ENCODE results near the gene ADGRL1.

The ADGRL1 gene

GRCh38 chr19:14152713-14153112 is 53.3 kb downstream of the ADGRL1 start:
- TF ChIP-seq CTCF (IDR thresholded peaks at IDR 0.05; ENCODE audit: low read depth, low read length): no peak
- H3K4me3 ChIP-seq (replicated peaks in 1 of 2; ENCODE audit: low read depth in 2 of 2, low read length in 2 of 2): no peak overlapping the region
- no peak for DNase-seq (ENCODE audit: low read depth in 2 of 2)

GRCh38 chr19:14150770-14151661 is 55.0 kb downstream of the ADGRL1 start:
- H3K4me3 ChIP-seq (replicated peaks in 1 of 2; ENCODE audit: low read depth in 2 of 2, low read length in 2 of 2): no peak overlapping the region
- no peak for DNase-seq (ENCODE audit: low read depth in 2 of 2)
- TF ChIP-seq CTCF (IDR thresholded peaks at IDR 0.05; ENCODE audit: low read depth, low read length): no peak

- no peak for TF ChIP-seq CTCF (IDR thresholded peaks at IDR 0.05; ENCODE audit: low read depth, low read length)
- no peak for DNase-seq (ENCODE audit: low read depth in 2 of 2)
- no peak overlapping the region for H3K4me3 ChIP-seq (replicated peaks in 1 of 2; ENCODE audit: low read depth in 2 of 2, low read length in 2 of 2)
These were observed 55.8 kb downstream of the ADGRL1 start for GRCh38 chr19:14150041-14150769.

- no peak overlapping the region for H3K4me3 ChIP-seq (replicated peaks in 1 of 2; ENCODE audit: low read depth in 2 of 2, low read length in 2 of 2)
- DNase-seq (ENCODE audit: low read depth in 2 of 2): peak; percentile 56 to 89
- no peak for TF ChIP-seq CTCF (IDR thresholded peaks at IDR 0.05; ENCODE audit: low read depth, low read length)
These were observed 56.4 kb downstream of the ADGRL1 start for GRCh38 chr19:14149509-14149994.

GRCh38 chr19:14148751-14149410 is 57.1 kb downstream of the ADGRL1 start:
- no peak for TF ChIP-seq CTCF (IDR thresholded peaks at IDR 0.05; ENCODE audit: low read depth, low read length)
- H3K4me3 ChIP-seq (replicated peaks in 1 of 2; ENCODE audit: low read depth in 2 of 2, low read length in 2 of 2): no peak overlapping the region
- no peak for DNase-seq (ENCODE audit: low read depth in 2 of 2)

- TF ChIP-seq CTCF (IDR thresholded peaks at IDR 0.05; ENCODE audit: low read depth, low read length): peak; percentile 94
- peak; percentile 69 to 78 for DNase-seq (ENCODE audit: low read depth in 2 of 2)
- H3K4me3 ChIP-seq (replicated peaks in 1 of 2; ENCODE audit: low read depth in 2 of 2, low read length in 2 of 2): no peak overlapping the region
These were observed 58.0 kb downstream of the ADGRL1 start for GRCh38 chr19:14147797-14148605.
